GM19372 (cell line): ENCODE results near the gene NUCKS1.
"Not testable (repeated sequence)": the region's sequence is repeated elsewhere in the genome, so short reads cannot be mapped to it uniquely, and the experiment has no call there.

Source experiments
- ATAC-seq: cut with Tn5 transposase; IDR thresholded peaks from one replicate; pipeline ENCODE4 v1.9.1; 2021; ENCODE audit warnings: mild to moderate bottlenecking, low read depth, moderate library complexity; ENCODE audit not compliant: unreplicated experiment

The NUCKS1 gene

GRCh38 chr1:205735218-205735617 lies 14.8 kb downstream of the NUCKS1 start:
- ATAC-seq: no peak

GRCh38 chr1:205733438-205734175 lies 16.4 kb downstream of the NUCKS1 start:
- no peak for ATAC-seq

- no peak for ATAC-seq
These were observed 19.9 kb downstream of the NUCKS1 start for GRCh38 chr1:205729945-205730610.

- no peak for ATAC-seq
These were observed 23.3 kb downstream of the NUCKS1 start for GRCh38 chr1:205726619-205727125.

GRCh38 chr1:205725514-205725913 lies 24.5 kb downstream of the NUCKS1 start:
- no peak for ATAC-seq

- ATAC-seq: not testable (repeated sequence)
These were observed 29.2 kb downstream of the NUCKS1 start for GRCh38 chr1:205720740-205721139.

- ATAC-seq: no peak
These were observed 30.2 kb downstream of the NUCKS1 start for GRCh38 chr1:205719762-205720161.

- ATAC-seq: no peak
These were observed 31.0 kb downstream of the NUCKS1 start for GRCh38 chr1:205719015-205719414.

- ATAC-seq: no peak
These were observed 33.4 kb downstream of the NUCKS1 start for GRCh38 chr1:205716371-205717132.

- no peak for ATAC-seq
These were observed 34.4 kb downstream of the NUCKS1 start for GRCh38 chr1:205715628-205716027.

GRCh38 chr1:205714906-205715246 lies 35.1 kb downstream of the NUCKS1 start:
- no peak for ATAC-seq

- no peak for ATAC-seq
These were observed 35.6 kb downstream of the NUCKS1 start for GRCh38 chr1:205714190-205714905.

- ATAC-seq: no peak
These were observed 38.6 kb downstream of the NUCKS1 start for GRCh38 chr1:205711105-205712048.

- ATAC-seq: no peak
These were observed 39.5 kb downstream of the NUCKS1 start for GRCh38 chr1:205710201-205711062.

GRCh38 chr1:205709640-205710039 lies 40.3 kb downstream of the NUCKS1 start:
- no peak for ATAC-seq

- ATAC-seq: no peak
These were observed 41.0 kb downstream of the NUCKS1 start for GRCh38 chr1:205709059-205709398.

GRCh38 chr1:205706601-205707502 lies 43.1 kb downstream of the NUCKS1 start:
- ATAC-seq: no peak

- ATAC-seq: no peak
These were observed 45.1 kb downstream of the NUCKS1 start for GRCh38 chr1:205704903-205705302.
